Lower leg skin (tissue), 3 donors: Measurements from ENCODE around the gene MKLN1.

Experiments used
- CTCF ChIP-seq, 3 donors: fragments of 450-650 bp; IDR thresholded peaks; one replicate each; pipeline ENCODE4 v1.5.1; 2016; ENCODE audit warnings: antibody characterized with exemption in 3 of 3, mild to moderate bottlenecking in 3 of 3, moderate library complexity in 2 of 3
- POLR2A ChIP-seq, 2 donors: fragments of 450-650 bp; IDR thresholded peaks; one replicate each; pipeline ENCODE4 v1.6.1; 2016 to 2017; ENCODE audit warnings: antibody characterized with exemption in 2 of 2, mild to moderate bottlenecking in 1 of 2, moderate library complexity in 1 of 2

GRCh38 chr7:131424219-131424822 is 96.6 kb downstream of the MKLN1 start:
- peak in 1 of 3 donors; percentile 27 for TF ChIP-seq CTCF (IDR thresholded peaks at IDR 0.05)
- TF ChIP-seq POLR2A (IDR thresholded peaks at IDR 0.05): no peak
